Astrocyte of the spinal cord (primary cell): ENCODE measurements around the gene QRICH1.

Source experiments
- DNase-seq: peaks from one replicate; pipeline ENCODE4 v3.0.0; 2011; ENCODE audit warnings: low read depth, low spot score
- H3K4me3 ChIP-seq: 2 replicates; pipeline ENCODE4 v1.5.1; 2011; ENCODE audit warnings: low read depth, mild to moderate bottlenecking, low read length, moderate library complexity
- in situ Hi-C: cut with HindIII; loops from 2 replicates; pipeline ENCODE4 v1.10.0; 2017; ENCODE audit warnings: low sequenced_read_pairs
- TF ChIP-seq, protein P1 (sequence below): IDR thresholded peaks from 2 replicates; pipeline ENCODE4 v1.5.1; 2012; ENCODE audit warnings: low read depth, mild to moderate bottlenecking, low read length, inconsistent platforms

The QRICH1 gene, protein sequence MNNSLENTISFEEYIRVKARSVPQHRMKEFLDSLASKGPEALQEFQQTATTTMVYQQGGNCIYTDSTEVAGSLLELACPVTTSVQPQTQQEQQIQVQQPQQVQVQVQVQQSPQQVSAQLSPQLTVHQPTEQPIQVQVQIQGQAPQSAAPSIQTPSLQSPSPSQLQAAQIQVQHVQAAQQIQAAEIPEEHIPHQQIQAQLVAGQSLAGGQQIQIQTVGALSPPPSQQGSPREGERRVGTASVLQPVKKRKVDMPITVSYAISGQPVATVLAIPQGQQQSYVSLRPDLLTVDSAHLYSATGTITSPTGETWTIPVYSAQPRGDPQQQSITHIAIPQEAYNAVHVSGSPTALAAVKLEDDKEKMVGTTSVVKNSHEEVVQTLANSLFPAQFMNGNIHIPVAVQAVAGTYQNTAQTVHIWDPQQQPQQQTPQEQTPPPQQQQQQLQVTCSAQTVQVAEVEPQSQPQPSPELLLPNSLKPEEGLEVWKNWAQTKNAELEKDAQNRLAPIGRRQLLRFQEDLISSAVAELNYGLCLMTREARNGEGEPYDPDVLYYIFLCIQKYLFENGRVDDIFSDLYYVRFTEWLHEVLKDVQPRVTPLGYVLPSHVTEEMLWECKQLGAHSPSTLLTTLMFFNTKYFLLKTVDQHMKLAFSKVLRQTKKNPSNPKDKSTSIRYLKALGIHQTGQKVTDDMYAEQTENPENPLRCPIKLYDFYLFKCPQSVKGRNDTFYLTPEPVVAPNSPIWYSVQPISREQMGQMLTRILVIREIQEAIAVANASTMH

DNA sequence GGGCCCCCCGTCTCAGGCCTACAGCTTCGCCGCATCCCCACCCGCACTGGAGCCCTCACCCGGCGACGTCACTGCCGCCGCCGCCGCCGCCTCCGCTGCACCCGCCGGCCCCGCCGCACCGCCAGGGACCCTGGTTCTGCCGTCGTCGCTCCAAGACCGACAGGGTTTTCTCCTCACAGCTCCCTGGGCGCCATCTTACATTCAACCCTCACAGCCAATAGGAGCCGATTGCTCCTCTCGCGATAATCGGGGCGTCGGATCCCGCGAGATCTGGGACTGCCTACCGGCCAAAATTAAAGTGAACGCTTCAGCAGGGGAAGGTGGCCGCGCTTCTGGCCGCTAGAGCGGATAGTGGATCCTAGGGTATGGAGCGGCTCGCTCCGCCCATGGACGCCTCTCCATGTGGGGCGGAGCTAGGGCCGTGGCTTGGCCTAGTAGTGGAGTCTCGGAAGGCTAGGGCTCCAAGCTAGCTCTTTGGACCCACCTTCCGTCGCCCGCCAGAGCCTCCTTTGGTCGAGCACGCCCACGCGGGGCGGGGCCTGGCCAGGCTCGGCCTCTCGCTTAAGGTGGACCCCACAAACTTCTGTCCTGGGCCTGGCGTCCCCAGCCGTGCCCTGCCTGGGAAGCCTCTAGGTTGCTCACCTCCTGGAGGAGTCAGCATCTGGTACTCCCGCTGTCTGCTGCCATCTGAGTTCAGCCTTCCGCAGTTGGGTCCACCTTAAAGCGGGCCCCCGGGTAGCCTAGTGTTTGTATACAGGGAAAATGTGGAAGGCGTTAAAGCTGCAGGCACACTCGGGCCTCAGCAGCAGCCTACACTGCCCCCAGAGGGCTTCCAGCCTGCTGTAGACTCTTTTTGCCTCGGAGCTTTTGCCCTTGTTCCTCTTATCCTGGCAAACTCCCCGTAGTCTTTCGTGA, at the start of gene QRICH1:
QRICH1 (minus strand) TSS at position 219 of the 915 bp plus-strand sequence. CDS start 17,054 bp downstream, outside the sequence.
- TF ChIP-seq, protein P1, sequence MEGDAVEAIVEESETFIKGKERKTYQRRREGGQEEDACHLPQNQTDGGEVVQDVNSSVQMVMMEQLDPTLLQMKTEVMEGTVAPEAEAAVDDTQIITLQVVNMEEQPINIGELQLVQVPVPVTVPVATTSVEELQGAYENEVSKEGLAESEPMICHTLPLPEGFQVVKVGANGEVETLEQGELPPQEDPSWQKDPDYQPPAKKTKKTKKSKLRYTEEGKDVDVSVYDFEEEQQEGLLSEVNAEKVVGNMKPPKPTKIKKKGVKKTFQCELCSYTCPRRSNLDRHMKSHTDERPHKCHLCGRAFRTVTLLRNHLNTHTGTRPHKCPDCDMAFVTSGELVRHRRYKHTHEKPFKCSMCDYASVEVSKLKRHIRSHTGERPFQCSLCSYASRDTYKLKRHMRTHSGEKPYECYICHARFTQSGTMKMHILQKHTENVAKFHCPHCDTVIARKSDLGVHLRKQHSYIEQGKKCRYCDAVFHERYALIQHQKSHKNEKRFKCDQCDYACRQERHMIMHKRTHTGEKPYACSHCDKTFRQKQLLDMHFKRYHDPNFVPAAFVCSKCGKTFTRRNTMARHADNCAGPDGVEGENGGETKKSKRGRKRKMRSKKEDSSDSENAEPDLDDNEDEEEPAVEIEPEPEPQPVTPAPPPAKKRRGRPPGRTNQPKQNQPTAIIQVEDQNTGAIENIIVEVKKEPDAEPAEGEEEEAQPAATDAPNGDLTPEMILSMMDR = peak; percentile 70
- in situ Hi-C loops = no loop called here
- peak within 1 kb of the TSS; percentile 97 for H3K4me3 ChIP-seq
- peak; percentile 99 for DNase-seq

DNA sequence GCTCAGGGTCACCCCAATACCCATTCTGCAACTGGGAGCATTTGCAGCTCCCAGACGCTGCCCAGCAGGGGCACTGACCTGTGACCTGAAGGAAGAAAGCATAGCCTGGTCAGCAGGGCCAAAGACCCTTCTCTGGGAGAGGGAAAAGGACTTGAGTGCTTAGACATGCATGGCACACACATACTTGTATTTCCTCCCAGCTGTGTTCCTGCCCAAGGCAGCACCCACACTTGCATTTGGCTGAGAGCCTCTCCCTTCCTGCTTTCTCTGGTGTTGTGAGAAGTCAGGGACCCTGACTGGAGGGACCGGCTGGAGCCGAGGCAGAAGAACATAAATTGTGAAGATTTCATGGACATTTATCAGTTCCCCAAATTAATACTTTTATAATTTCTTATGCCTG, 46.2 kb upstream of the QRICH1 start:
- in situ Hi-C loops = no loop called here
- TF ChIP-seq, protein P1 = no peak
- no peak for DNase-seq
- no peak overlapping the region for H3K4me3 ChIP-seq

DNA sequence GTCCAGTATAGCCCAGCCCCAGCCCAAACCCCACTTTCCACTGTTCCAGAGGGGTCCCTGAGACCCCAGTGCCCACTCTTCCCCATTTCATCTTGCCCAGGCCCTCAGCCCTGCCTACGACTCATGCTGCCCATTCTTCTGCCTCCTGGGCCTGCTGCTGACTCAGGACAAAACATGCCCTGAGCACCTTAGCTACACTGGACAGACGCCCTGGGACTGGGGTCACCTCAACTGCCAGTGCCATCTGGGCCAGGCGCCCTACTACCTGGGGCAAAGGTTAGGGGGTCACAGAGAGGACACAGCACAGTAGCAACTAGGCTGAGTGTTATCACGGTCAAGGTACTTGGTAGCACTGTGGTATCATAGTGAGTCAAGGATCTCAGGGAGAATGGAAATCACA, 41.6 kb upstream of the QRICH1 start:
- TF ChIP-seq, protein P1 = no peak
- no peak for DNase-seq
- in situ Hi-C loops = no loop called here

DNA sequence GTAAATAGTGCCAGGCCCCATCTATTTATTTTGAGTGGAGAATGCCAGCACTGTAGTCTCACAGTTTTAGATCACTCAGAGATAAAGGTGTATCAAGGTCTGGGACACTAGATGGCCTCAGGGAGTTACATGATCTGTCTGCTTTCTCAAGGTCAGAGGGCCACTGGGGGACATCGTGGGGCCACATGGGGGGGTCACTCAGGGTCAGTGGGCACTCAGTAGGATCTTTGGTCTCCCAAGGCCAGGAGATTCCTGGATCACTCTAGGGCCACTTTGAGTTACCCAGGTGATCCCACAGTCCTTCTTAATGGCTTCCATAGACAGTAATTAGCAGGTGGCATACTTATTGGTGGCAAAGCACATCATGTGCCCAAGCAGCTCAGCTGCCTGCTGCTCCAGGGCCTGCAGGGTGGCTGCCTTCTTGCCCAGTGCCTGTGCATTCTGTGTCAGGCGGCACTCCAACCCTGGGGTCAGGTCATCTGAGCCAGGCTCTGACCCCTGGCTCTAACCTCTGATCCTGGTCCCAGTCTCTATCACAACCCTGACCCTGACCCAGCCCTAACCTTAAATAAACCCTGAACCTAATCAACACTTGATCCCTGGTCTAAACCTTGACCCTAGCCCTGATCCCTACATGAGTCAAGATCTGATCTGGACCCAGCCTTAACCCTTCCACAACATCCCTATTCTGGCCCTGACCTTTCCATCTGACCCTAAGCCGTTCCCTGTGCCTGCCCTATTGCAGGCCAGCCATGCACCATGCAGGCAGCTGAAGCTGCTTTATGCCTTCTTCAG, 40.8 kb upstream of the QRICH1 start:
- in situ Hi-C loops = no loop called here
- DNase-seq = no peak
- TF ChIP-seq, protein P1 = no peak
- H3K4me3 ChIP-seq = no peak overlapping the region

More for the DNA sequence above, 41.6 kb upstream of the QRICH1 start:
- H3K4me3 ChIP-seq = no peak overlapping the region

DNA sequence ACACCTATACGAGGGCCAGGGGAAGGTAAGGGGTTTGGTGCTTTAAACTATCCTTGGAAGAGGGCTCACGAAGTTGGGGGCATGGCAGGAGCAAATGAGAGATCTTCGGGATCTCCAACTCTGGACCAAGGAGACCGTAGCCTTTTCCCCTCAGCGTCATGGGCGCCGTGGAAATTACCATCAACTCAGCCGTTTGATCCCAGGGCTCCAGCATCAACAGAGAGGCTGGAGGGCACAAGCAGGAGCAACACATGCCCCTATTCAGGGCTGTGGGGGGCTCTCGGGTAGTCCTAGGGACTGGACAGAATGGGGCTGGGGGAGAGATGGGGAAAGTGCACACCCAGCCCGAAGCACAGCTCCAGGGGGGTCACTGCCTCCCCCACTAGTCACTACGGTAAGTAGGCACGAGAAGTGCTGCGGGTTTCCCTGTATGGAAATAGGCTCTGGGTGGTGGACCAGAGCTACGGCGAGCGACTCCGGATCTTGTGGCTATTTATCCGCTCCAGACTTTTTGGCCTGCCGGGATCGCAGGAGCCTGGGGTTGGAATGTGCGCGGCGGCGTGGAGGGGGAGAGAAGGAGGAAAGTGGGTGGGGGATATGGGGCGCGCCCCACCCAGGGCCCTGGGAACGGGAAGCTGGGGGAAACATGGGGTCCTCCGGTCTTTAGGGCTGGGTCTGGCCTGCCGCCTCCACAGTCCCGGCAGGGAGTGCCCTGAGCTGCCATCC, 39.5 kb upstream of the QRICH1 start:
- H3K4me3 ChIP-seq = peak overlapping the region; percentile 81
- TF ChIP-seq, protein P1 = no peak
- in situ Hi-C loops = no loop called here
- peak; percentile 93 for DNase-seq
